AG04449 (cell line): ENCODE measurements around the gene TMEM187.

Experiments used
- CTCF ChIA-PET: fragments of 350-600 bp; formaldehyde crosslinking; extraction: SDS; loops from one replicate; lab custom pipeline; 2021; ENCODE audit warnings: antibody characterized with exemption; lab: Yijun Ruan, JAX
- POLR2A ChIA-PET: fragments of 400-600, 350-600 bp; formaldehyde crosslinking; extraction: SDS; loops from one replicate; lab custom pipeline; 2020; ENCODE audit warnings: antibody characterized with exemption, inconsistent platforms; lab: Yijun Ruan, JAX
- DNase-seq: peaks from one replicate; pipeline ENCODE4 v3.0.0-alpha.2; 2010; ENCODE audit warnings: low read depth, low spot score
- H3K4me3 ChIP-seq: 2 replicates; pipeline ENCODE4 v1.5.1; 2011; ENCODE audit warnings: low read depth, mild to moderate bottlenecking, control low read depth, low read length
- CTCF ChIP-seq: IDR thresholded peaks from one replicate; pipeline ENCODE4 v1.5.1; 2011; ENCODE audit warnings: mild to moderate bottlenecking, moderate library complexity, low read length, control low read depth, inconsistent platforms; ENCODE audit not compliant: insufficient read depth; ENCODE audit errors: missing control alignments

Gene TMEM187

GRCh38 chrX:153960786-153961185 lies 11.8 kb upstream of the TMEM187 start:
- no peak for DNase-seq
- POLR2A ChIA-PET = no interaction called here
- CTCF ChIA-PET = interaction anchor here (2.4 to 9.0 kb wide), 2 partner anchors 10 to 14 kb away, joined by 16 to 99 read pairs; no protein-coding TSS in a partner anchor
- TF ChIP-seq CTCF = no peak
- H3K4me3 ChIP-seq = no peak overlapping the region

GRCh38 chrX:153961292-153961691 lies 11.3 kb upstream of the TMEM187 start:
- CTCF ChIA-PET = interaction anchor here (1.0 to 9.0 kb wide), 3 partner anchors 10 to 16 kb away, joined by 4 to 99 read pairs (median 16); partner anchors contain the start of gene RENBP
- POLR2A ChIA-PET = no interaction called here
- DNase-seq = no peak
- H3K4me3 ChIP-seq = no peak overlapping the region
- no peak for TF ChIP-seq CTCF

GRCh38 chrX:153963546-153963945 lies 9.0 kb upstream of the TMEM187 start:
- TF ChIP-seq CTCF = no peak
- POLR2A ChIA-PET = no interaction called here
- DNase-seq = no peak
- CTCF ChIA-PET = interaction anchor here (0.9 to 9.0 kb wide), 2 partner anchors 13 to 17 kb away, joined by 4 to 99 read pairs; no protein-coding TSS in a partner anchor
- H3K4me3 ChIP-seq = no peak overlapping the region

- ChIA-PET POLR2A (no interaction called here), CTCF (interaction anchor here (0.9 to 9.0 kb wide), 2 partner anchors 13 to 17 kb away, joined by 4 to 99 read pairs; no protein-coding TSS in a partner anchor)
- no peak for DNase-seq
- TF ChIP-seq CTCF = no peak
- no peak overlapping the region for H3K4me3 ChIP-seq
These were observed 8.4 kb upstream of the TMEM187 start for GRCh38 chrX:153964105-153964504.

GRCh38 chrX:153965406-153965805 lies 7.1 kb upstream of the TMEM187 start:
- no peak for TF ChIP-seq CTCF
- DNase-seq = no peak
- ChIA-PET POLR2A (no interaction called here), CTCF (interaction anchor here (1.5 to 9.0 kb wide), 2 partner anchors 14 to 20 kb away, joined by 3 to 99 read pairs; no protein-coding TSS in a partner anchor)
- H3K4me3 ChIP-seq = no peak overlapping the region

- H3K4me3 ChIP-seq = no peak overlapping the region
- ChIA-PET POLR2A (interaction anchor here (1.1 kb wide), 1 partner anchor 15 kb away, joined by 4 read pairs; no protein-coding TSS in a partner anchor), CTCF (interaction anchor here (1.5 to 9.0 kb wide), 3 partner anchors 15 to 21 kb away, joined by 3 to 99 read pairs (median 7); no protein-coding TSS in a partner anchor)
- no peak for TF ChIP-seq CTCF
- no peak for DNase-seq
These were observed 6.3 kb upstream of the TMEM187 start for GRCh38 chrX:153966283-153966688.
